ENCODE data around the gene ZNF609. TPM values are rescaled to one million over a fixed set of nuclear protein-coding genes. Genes with fewer than 3 reads are reported as not detected.

Gene ZNF609
- total and polyA plus RNA-seq, 2 of the 13 experiments (the other 11 are each of a cell fraction or from before 2014, with no cell fraction given): 8.9 to 9.9 TPM

DNA sequence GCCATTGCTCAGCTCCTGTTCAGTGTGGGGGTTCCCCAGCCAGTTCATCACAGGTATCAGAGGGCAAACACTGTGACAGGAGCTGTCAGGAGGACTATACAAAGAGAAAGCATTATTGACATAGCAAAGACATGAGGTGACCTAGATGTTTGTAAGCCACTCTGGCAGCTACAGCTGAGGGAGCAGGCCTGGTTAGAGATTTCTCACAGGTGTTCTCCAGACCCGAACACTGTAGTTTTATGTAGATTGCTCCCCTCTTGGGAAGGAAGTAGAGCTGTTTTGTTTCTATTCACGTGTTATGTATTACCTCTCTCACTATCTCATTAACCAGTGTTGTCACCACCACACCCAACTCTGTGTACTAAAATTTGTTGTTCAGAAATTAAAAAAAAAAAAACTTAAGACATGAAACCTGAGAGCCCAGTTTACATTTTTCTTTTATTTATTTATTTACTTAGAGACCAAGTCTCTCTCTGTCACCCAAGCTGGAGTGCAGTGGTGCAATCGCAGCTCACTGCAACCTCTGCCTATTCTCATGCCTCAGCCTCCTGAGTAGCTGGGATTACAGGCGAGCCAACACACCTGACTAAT is 191.3 kb downstream of the ZNF609 start (continued):
- TF ChIP-seq KDM2A (CRISPR knock-in tag; IDR thresholded peaks at IDR 0.05; ENCODE audit: borderline replicate concordance, low read depth): no peak
- TF ChIP-seq HOXD1 (CRISPR knock-in tag; IDR thresholded peaks at IDR 0.05): no peak
- TF ChIP-seq ZNF619 (CRISPR knock-in tag; IDR thresholded peaks at IDR 0.05): no peak
- no peak for TF ChIP-seq ZIK1 (CRISPR knock-in tag; IDR thresholded peaks at IDR 0.05; ENCODE audit: borderline replicate concordance, low read depth)
- TF ChIP-seq, protein P1, sequence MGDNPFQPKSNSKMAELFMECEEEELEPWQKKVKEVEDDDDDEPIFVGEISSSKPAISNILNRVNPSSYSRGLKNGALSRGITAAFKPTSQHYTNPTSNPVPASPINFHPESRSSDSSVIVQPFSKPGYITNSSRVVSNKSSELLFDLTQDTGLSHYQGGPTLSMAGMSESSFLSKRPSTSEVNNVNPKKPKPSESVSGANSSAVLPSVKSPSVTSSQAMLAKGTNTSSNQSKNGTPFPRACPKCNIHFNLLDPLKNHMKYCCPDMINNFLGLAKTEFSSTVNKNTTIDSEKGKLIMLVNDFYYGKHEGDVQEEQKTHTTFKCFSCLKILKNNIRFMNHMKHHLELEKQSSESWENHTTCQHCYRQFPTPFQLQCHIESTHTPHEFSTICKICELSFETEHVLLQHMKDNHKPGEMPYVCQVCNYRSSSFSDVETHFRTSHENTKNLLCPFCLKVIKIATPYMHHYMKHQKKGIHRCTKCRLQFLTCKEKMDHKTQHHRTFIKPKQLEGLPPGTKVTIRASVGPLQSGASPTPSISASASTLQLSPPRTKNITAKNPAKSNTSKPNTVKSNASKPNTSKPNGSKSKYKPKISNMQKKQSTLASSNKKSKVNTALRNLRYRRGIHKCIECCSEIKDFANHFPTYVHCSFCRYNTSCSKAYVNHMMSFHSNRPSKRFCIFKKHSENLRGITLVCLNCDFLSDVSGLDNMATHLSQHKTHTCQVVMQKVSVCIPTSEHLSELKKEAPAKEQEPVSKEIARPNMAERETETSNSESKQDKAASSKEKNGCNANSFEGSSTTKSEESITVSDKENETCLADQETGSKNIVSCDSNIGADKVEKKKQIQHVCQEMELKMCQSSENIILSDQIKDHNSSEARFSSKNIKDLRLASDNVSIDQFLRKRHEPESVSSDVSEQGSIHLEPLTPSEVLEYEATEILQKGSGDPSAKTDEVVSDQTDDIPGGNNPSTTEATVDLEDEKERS (CRISPR knock-in tag; IDR thresholded peaks at IDR 0.05): no peak
- TF ChIP-seq, protein P2, sequence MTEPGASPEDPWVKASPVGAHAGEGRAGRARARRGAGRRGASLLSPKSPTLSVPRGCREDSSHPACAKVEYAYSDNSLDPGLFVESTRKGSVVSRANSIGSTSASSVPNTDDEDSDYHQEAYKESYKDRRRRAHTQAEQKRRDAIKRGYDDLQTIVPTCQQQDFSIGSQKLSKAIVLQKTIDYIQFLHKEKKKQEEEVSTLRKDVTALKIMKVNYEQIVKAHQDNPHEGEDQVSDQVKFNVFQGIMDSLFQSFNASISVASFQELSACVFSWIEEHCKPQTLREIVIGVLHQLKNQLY (CRISPR knock-in tag; IDR thresholded peaks at IDR 0.05): no peak
- no peak for TF ChIP-seq ZC3H4 (CRISPR knock-in tag; IDR thresholded peaks at IDR 0.05; ENCODE audit: borderline replicate concordance)
- TF ChIP-seq POLR2AphosphoS2 (IDR thresholded peaks at IDR 0.05; ENCODE audit: low read depth, low read length): no peak
- TF ChIP-seq, protein P3, sequence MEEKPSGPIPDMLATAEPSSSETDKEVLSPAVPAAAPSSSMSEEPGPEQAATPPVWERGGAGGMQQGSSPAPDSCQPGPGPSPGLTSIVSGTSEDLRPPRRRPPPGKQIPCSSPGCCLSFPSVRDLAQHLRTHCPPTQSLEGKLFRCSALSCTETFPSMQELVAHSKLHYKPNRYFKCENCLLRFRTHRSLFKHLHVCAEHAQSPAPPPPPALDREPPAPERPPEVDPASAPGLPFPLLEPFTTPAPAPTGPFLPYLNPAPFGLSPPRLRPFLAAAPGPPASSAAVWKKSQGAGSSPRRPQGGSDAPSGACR (CRISPR knock-in tag; IDR thresholded peaks at IDR 0.05): no peak
- no peak for TF ChIP-seq ZNF556 (CRISPR knock-in tag; IDR thresholded peaks at IDR 0.05; ENCODE audit: borderline replicate concordance)
- TF ChIP-seq KDM5B (CRISPR knock-in tag; IDR thresholded peaks at IDR 0.05; ENCODE audit: borderline replicate concordance): no peak
- TF ChIP-seq WIZ (CRISPR knock-in tag; IDR thresholded peaks at IDR 0.05): no peak
- peak; percentile 82 for TF ChIP-seq SOX5 (CRISPR knock-in tag; IDR thresholded peaks at IDR 0.05; ENCODE audit: borderline replicate concordance)
- TF ChIP-seq AGO1 (IDR thresholded peaks at IDR 0.05; ENCODE audit: low read depth, low read length, poor library complexity, severe bottlenecking): no peak
- no peak for TF ChIP-seq ZNF3 (CRISPR knock-in tag; IDR thresholded peaks at IDR 0.05)
- TF ChIP-seq, protein P4, sequence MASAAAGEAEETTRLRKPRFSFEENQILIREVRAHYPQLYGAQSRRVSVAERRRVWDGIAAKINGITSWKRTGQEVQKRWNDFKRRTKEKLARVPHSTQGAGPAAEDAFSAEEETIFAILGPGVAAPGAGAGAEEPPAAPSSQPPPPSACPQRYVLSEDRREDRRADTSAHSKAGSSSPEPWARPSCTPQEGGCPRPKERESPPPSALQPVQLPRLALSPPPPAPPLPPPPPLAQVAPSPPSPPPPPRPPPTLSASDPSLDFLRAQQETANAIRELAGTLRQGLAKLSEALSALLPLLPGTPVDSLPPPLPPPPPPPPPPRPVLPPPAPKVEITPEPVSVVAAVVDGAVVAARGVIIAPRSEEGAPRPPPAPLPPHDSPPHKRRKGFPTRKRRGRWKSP (CRISPR knock-in tag; IDR thresholded peaks at IDR 0.05): no peak
- no peak for TF ChIP-seq RAD51 (IDR thresholded peaks at IDR 0.05; ENCODE audit: borderline replicate concordance)
- TF ChIP-seq, protein P5, sequence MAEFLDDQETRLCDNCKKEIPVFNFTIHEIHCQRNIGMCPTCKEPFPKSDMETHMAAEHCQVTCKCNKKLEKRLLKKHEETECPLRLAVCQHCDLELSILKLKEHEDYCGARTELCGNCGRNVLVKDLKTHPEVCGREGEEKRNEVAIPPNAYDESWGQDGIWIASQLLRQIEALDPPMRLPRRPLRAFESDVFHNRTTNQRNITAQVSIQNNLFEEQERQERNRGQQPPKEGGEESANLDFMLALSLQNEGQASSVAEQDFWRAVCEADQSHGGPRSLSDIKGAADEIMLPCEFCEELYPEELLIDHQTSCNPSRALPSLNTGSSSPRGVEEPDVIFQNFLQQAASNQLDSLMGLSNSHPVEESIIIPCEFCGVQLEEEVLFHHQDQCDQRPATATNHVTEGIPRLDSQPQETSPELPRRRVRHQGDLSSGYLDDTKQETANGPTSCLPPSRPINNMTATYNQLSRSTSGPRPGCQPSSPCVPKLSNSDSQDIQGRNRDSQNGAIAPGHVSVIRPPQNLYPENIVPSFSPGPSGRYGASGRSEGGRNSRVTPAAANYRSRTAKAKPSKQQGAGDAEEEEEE (CRISPR knock-in tag; IDR thresholded peaks at IDR 0.05; ENCODE audit: borderline replicate concordance): peak; percentile 41; the same call in 1 of the 2 replicates
- TF ChIP-seq PHF8 (CRISPR knock-in tag; IDR thresholded peaks at IDR 0.05): no peak
- TF ChIP-seq, protein P6, sequence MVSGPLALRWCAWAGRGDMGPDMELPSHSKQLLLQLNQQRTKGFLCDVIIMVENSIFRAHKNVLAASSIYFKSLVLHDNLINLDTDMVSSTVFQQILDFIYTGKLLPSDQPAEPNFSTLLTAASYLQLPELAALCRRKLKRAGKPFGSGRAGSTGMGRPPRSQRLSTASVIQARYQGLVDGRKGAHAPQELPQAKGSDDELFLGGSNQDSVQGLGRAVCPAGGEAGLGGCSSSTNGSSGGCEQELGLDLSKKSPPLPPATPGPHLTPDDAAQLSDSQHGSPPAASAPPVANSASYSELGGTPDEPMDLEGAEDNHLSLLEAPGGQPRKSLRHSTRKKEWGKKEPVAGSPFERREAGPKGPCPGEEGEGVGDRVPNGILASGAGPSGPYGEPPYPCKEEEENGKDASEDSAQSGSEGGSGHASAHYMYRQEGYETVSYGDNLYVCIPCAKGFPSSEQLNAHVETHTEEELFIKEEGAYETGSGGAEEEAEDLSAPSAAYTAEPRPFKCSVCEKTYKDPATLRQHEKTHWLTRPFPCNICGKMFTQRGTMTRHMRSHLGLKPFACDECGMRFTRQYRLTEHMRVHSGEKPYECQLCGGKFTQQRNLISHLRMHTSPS (CRISPR knock-in tag; IDR thresholded peaks at IDR 0.05; ENCODE audit: low read depth): no peak
- TF ChIP-seq ZNF557 (CRISPR knock-in tag; IDR thresholded peaks at IDR 0.05): no peak
- TF ChIP-seq ZNF546 (CRISPR knock-in tag; conservative IDR thresholded peaks at IDR 0.05): no peak
